ENCODE measurements around the gene MKRN1.

MKRN1 gene

DNA sequence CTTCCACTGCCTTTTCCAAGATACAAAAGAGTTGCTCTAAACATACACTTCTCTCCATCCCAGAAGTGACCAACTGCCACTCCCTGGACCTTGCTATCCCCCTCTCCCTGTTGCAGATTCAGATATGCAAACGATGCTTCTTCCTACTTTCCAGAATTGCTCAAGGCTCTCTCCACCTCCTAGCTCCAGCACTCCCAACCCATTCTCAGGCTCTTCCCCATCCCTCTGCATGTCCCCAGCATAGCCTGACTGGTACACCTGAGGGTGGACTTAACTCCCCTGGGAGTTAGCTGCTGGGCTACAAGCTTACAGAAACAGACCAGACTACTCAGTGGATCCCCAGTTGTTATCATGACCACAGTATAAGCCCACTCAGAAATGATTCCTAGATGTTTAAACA, 27.6 kb downstream of the MKRN1 start:
- Histone ChIP-seq H3K4me1 (ENCODE audit: control insufficient read depth, insufficient read depth, low read length) (peaks cover 47% of the 10 kb centered on the region), H3K27me3 (ENCODE audit: control insufficient read depth, insufficient read depth, low read length) (no peaks in the 10 kb centered on the region), H3K9me3 (ENCODE audit: control insufficient read depth, insufficient read depth, low read length) (no peaks in the 10 kb centered on the region), H3K36me3 (ENCODE audit: control insufficient read depth, insufficient read depth, low read length) (peaks cover 14% of the 10 kb centered on the region), H3K4me3 (ENCODE audit: low read depth, low read length) (no peak overlapping the region), H3K9ac (ENCODE audit: low read depth, low read length) (no peak overlapping the region)

DNA sequence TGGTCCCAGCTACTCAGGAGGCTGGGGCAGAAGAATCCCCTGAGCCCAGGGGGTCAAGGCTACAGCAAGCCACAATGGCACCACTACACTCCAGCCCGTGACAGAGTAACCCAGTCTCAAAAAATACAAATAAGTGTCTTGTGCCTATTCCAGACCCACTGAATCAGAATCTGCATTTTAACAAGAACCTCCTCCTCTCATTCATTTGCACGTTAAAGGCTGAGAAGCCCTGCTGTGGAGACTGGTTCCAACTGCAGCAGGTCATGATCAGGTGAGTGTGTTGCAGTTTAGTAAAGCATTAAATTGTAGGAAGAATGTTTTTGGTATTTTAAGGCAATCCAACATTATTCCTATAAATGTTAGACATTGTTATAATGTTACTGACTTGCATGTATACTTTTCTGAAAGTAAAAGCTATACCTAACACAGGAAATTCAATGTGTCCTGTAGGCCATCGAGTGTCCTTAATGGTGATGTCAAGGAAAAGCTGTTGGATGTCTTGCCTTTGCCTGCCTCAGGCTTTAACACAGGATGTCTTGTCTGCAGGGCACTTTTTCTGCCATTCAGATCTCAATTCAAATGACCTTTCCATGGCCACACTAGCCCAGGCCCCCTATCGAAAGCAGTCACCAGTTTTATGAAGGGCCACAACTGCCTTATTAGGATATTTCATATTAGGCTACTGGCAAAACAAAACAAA, 30.4 kb downstream of the MKRN1 start:
- no peaks in the 10 kb centered on the region for H3K9me3 ChIP-seq (ENCODE audit: control insufficient read depth, insufficient read depth, low read length)
- no peaks in the 10 kb centered on the region for H3K36me3 ChIP-seq (ENCODE audit: control insufficient read depth, insufficient read depth, low read length)
- H3K4me1 ChIP-seq (ENCODE audit: control insufficient read depth, insufficient read depth, low read length): peaks cover 30% of the 10 kb centered on the region
- H3K27me3 ChIP-seq (ENCODE audit: control insufficient read depth, insufficient read depth, low read length): no peaks in the 10 kb centered on the region
- no peak overlapping the region for H3K9ac ChIP-seq (ENCODE audit: low read depth, low read length)
- H3K4me3 ChIP-seq (ENCODE audit: low read depth, low read length): no peak overlapping the region

DNA sequence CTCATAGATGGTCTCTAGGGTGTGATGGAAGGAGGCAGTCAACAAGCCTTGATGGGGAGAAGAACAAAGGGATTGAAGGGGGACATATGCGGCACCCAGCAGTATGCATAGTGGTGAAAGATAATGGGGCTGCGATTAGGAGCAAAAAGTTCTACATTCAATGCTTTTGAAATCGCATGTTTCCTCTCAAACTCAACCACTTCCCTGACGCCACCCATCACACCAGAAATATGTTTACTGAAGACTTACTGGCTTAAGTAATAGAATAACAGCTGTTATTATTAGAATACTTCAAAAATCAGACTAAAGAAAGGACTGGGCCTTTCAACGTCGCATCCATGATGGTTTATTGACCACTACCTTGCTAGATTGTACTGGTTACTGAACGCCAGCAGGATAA, 31.5 kb downstream of the MKRN1 start:
- Histone ChIP-seq H3K36me3 (ENCODE audit: control insufficient read depth, insufficient read depth, low read length) (no peaks in the 10 kb centered on the region), H3K4me3 (ENCODE audit: low read depth, low read length) (no peak overlapping the region)

DNA sequence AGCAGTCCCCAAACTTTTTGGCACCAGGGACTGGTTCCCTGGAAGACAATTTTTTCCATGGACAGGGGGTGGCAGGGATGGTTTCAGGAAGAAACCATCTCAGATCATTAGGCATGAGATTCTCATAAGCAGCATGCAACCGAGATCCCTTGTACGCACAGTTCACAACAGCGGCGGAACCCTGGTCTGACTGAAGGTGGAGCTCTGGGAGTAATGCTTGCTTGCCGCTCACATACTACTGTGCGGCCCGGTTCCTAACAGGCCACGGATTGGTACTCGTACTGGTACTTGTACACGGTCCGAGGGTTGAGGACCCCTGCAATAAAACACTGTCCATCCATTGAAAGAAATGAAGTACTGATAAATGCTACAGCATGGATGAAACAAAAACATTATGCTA, 32.8 kb downstream of the MKRN1 start:
- no peaks in the 10 kb centered on the region for H3K9me3 ChIP-seq (ENCODE audit: control insufficient read depth, insufficient read depth, low read length)
- peaks cover 20% of the 10 kb centered on the region for H3K4me1 ChIP-seq (ENCODE audit: control insufficient read depth, insufficient read depth, low read length)
- H3K4me3 ChIP-seq (ENCODE audit: low read depth, low read length): no peak overlapping the region
- H3K27me3 ChIP-seq (ENCODE audit: control insufficient read depth, insufficient read depth, low read length): no peaks in the 10 kb centered on the region
- no peaks in the 10 kb centered on the region for H3K36me3 ChIP-seq (ENCODE audit: control insufficient read depth, insufficient read depth, low read length)
- no peak overlapping the region for H3K9ac ChIP-seq (ENCODE audit: low read depth, low read length)

More for the DNA sequence above, 31.5 kb downstream of the MKRN1 start:
- no peaks in the 10 kb centered on the region for H3K9me3 ChIP-seq (ENCODE audit: control insufficient read depth, insufficient read depth, low read length)
- no peaks in the 10 kb centered on the region for H3K27me3 ChIP-seq (ENCODE audit: control insufficient read depth, insufficient read depth, low read length)
- H3K9ac ChIP-seq (ENCODE audit: low read depth, low read length): no peak overlapping the region
- peaks cover 25% of the 10 kb centered on the region for H3K4me1 ChIP-seq (ENCODE audit: control insufficient read depth, insufficient read depth, low read length)

DNA sequence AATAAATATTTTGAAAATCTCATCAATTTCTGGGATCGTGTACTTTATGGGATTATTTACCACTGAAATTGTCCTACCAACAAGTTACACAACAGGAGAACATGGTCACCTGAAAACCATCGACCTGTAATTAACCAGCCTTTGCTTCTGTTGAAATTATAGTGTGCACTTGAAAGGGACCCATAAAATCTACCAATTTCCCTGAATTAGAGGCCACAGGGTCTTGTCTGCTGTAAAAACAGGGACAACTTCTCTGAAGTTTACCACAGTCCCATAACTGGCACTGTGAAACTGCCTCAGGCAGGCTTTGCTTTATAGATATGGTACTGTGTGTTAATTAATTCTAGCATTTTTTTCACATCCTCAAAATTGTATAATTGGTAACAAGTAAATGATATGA, 37.8 kb downstream of the MKRN1 start:
- H3K27me3 ChIP-seq (ENCODE audit: control insufficient read depth, insufficient read depth, low read length): no peaks in the 10 kb centered on the region
- H3K9ac ChIP-seq (ENCODE audit: low read depth, low read length): no peak overlapping the region
- H3K9me3 ChIP-seq (ENCODE audit: control insufficient read depth, insufficient read depth, low read length): no peaks in the 10 kb centered on the region
- H3K4me1 ChIP-seq (ENCODE audit: control insufficient read depth, insufficient read depth, low read length): no peaks in the 10 kb centered on the region
- no peaks in the 10 kb centered on the region for H3K36me3 ChIP-seq (ENCODE audit: control insufficient read depth, insufficient read depth, low read length)
- no peak overlapping the region for H3K4me3 ChIP-seq (ENCODE audit: low read depth, low read length)

DNA sequence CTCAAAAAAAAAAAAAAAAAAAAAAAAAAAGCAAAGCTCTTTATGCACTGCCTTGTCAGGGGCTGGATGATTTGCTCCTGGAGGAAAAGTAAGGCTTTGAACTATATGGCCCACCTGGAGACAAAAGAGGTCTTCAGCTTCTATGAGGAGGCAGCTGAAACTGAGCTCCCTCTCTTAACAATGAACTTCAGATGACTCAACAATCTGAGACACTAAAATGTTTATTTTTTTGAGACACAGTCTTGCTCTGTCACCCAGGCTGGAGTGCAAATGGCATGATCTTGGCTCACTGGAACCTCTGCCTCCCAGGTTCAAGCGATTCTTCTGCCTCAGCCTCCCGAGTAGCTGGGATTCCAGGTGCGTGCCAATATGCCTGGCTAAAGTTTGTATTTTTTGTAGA, 38.7 kb downstream of the MKRN1 start:
- no peak overlapping the region for H3K4me3 ChIP-seq (ENCODE audit: low read depth, low read length)
- no peaks in the 10 kb centered on the region for H3K27me3 ChIP-seq (ENCODE audit: control insufficient read depth, insufficient read depth, low read length)
- H3K36me3 ChIP-seq (ENCODE audit: control insufficient read depth, insufficient read depth, low read length): no peaks in the 10 kb centered on the region
- H3K9ac ChIP-seq (ENCODE audit: low read depth, low read length): no peak overlapping the region
- H3K4me1 ChIP-seq (ENCODE audit: control insufficient read depth, insufficient read depth, low read length): no peaks in the 10 kb centered on the region
- no peaks in the 10 kb centered on the region for H3K9me3 ChIP-seq (ENCODE audit: control insufficient read depth, insufficient read depth, low read length)

DNA sequence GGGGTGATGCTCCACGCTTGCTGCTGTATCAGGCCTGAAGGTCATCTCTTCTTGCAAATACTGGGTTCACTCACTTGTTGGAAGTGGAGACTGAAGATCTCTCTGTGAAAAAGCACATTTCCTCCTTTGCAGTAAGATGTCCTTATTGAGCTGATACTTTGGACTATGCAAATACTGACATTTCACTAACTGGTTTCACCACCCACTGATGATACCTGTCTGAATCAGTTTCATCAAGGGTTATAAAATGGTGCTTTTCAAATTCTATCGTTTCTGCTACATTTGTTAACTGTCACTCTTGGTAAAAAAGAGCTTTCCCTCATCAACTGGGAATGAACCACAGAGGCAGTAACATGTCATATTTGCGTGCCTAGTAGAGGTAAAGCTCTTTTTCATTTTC, 39.9 kb downstream of the MKRN1 start:
- no peaks in the 10 kb centered on the region for H3K27me3 ChIP-seq (ENCODE audit: control insufficient read depth, insufficient read depth, low read length)
- H3K9ac ChIP-seq (ENCODE audit: low read depth, low read length): no peak overlapping the region
- no peaks in the 10 kb centered on the region for H3K4me1 ChIP-seq (ENCODE audit: control insufficient read depth, insufficient read depth, low read length)
- H3K4me3 ChIP-seq (ENCODE audit: low read depth, low read length): no peak overlapping the region
- no peaks in the 10 kb centered on the region for H3K36me3 ChIP-seq (ENCODE audit: control insufficient read depth, insufficient read depth, low read length)
- no peaks in the 10 kb centered on the region for H3K9me3 ChIP-seq (ENCODE audit: control insufficient read depth, insufficient read depth, low read length)

DNA sequence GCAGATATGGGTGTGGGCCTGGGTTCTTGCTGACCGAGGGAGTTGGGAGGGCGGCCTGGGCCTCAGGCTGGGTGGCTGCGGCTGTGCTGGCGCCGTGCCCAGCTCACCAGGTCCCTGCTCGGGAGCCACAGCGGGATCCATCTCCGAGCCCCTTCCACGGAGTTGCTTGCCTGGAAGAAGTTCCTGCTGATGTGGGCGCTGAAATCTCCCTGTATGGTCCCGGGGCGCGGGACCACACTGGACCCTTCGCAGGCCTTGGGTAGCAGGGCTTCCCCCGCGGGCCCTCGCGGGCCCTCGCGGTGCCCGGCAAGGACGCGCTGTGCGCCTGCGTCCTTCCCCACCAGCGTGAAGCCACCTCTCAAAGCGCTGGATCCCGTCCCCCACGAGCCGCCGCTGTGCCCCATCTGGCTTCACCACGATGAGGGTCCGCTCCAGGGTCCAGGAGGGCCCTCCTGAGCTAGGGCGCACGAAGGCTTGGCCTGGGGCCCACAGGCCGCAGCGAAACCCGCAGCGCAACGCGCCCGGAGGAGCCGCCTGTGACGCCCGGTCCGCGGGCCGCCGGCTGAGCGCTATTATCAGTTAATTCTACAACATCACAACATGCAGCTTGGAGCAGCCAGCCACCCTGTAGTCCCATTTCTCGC, 43.9 kb downstream of the MKRN1 start:
- Histone ChIP-seq H3K4me1 (ENCODE audit: control insufficient read depth, insufficient read depth, low read length) (no peaks in the 10 kb centered on the region), H3K4me3 (ENCODE audit: low read depth, low read length) (no peak overlapping the region), H3K27me3 (ENCODE audit: control insufficient read depth, insufficient read depth, low read length) (no peaks in the 10 kb centered on the region), H3K36me3 (ENCODE audit: control insufficient read depth, insufficient read depth, low read length) (no peaks in the 10 kb centered on the region), H3K9ac (ENCODE audit: low read depth, low read length) (no peak overlapping the region), H3K9me3 (ENCODE audit: control insufficient read depth, insufficient read depth, low read length) (no peaks in the 10 kb centered on the region)

DNA sequence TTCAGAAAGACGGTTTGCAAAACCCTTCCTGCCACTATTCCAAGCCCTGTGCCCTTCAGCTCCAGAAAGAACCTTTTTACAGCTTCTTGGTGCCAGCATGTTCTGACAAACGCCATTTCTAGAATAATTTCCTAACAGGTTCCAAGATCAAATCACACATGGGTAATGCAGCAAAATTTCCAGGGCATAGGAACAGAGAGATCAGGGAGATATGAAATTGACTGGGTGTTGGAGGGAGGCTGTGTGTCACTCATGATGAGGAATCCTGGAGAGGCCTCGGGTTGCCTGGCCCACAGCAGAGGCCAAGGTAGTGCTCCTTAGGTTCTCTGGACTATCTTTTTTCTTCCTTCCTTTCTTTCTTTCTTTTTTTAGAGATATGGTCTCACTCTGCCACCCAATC, 45.9 kb downstream of the MKRN1 start:
- H3K36me3 ChIP-seq (ENCODE audit: control insufficient read depth, insufficient read depth, low read length): peaks cover 2% of the 10 kb centered on the region
- H3K9ac ChIP-seq (ENCODE audit: low read depth, low read length): no peak overlapping the region
- H3K4me1 ChIP-seq (ENCODE audit: control insufficient read depth, insufficient read depth, low read length): no peaks in the 10 kb centered on the region
- H3K9me3 ChIP-seq (ENCODE audit: control insufficient read depth, insufficient read depth, low read length): no peaks in the 10 kb centered on the region
- H3K4me3 ChIP-seq (ENCODE audit: low read depth, low read length): no peak overlapping the region
- H3K27me3 ChIP-seq (ENCODE audit: control insufficient read depth, insufficient read depth, low read length): no peaks in the 10 kb centered on the region

DNA sequence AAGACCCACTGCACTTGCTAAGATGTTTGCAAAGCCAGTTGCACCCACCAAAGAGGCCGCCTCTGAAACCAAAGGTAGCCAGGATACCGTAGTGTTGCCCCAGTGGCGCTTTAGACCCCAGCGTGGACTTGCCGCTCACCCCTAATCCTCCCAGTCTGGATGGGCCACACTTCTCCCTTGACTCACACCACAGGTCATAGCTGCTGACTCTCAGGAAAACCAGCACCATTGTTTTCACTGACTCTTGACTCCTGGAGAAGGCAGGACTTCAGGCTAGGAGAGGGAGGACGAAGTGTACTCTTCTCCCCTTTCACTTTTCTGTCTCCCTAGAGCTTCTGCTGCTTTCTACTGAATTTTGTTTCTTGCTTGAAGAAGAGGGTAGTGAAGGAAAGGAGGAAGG, 53.2 kb downstream of the MKRN1 start:
- Histone ChIP-seq H3K9me3 (ENCODE audit: control insufficient read depth, insufficient read depth, low read length) (no peaks in the 10 kb centered on the region), H3K9ac (ENCODE audit: low read depth, low read length) (no peak overlapping the region), H3K4me1 (ENCODE audit: control insufficient read depth, insufficient read depth, low read length) (no peaks in the 10 kb centered on the region), H3K36me3 (ENCODE audit: control insufficient read depth, insufficient read depth, low read length) (peaks cover 2% of the 10 kb centered on the region), H3K27me3 (ENCODE audit: control insufficient read depth, insufficient read depth, low read length) (no peaks in the 10 kb centered on the region), H3K4me3 (ENCODE audit: low read depth, low read length) (no peak overlapping the region)

DNA sequence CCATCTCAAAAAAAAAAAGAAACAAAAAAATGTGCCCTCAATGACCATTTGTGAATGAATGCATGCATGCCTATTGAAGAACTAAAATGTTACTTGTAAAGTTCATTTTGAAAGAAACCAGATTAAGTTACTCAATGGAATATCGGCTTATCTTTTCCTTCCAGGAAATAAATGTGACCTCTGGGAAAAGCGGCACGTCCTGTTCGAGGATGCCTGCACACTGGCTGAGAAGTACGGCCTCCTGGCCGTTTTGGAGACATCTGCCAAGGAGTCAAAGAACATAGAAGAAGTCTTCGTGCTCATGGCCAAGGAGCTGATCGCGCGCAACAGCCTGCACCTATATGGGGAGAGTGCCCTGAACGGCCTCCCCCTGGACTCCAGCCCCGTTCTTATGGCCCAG, 53.6 kb downstream of the MKRN1 start:
- no peaks in the 10 kb centered on the region for H3K27me3 ChIP-seq (ENCODE audit: control insufficient read depth, insufficient read depth, low read length)
- no peaks in the 10 kb centered on the region for H3K4me1 ChIP-seq (ENCODE audit: control insufficient read depth, insufficient read depth, low read length)
- H3K36me3 ChIP-seq (ENCODE audit: control insufficient read depth, insufficient read depth, low read length): peaks cover 2% of the 10 kb centered on the region
- H3K4me3 ChIP-seq (ENCODE audit: low read depth, low read length): no peak overlapping the region
- no peak overlapping the region for H3K9ac ChIP-seq (ENCODE audit: low read depth, low read length)
- no peaks in the 10 kb centered on the region for H3K9me3 ChIP-seq (ENCODE audit: control insufficient read depth, insufficient read depth, low read length)

DNA sequence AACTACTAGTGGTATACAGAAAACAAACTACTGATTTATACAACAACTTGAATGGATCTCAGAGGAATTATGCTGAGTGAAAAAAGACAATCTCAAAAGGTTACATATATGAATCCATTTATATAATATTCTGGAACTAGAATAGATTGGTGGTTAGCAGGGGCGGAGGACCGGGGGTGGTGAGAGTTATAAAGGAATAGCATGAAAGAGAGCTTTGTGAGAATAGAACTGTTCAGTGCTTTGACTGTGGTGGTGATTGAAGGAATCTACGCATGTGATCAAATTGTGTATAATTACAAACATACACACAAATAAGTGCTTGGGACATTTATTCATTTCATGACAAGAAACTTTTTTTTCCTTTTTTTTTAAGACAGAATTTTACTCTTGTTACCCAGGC, 55.8 kb downstream of the MKRN1 start:
- Histone ChIP-seq H3K4me3 (ENCODE audit: low read depth, low read length) (no peak overlapping the region), H3K4me1 (ENCODE audit: control insufficient read depth, insufficient read depth, low read length) (no peaks in the 10 kb centered on the region), H3K9ac (ENCODE audit: low read depth, low read length) (no peak overlapping the region), H3K9me3 (ENCODE audit: control insufficient read depth, insufficient read depth, low read length) (no peaks in the 10 kb centered on the region), H3K36me3 (ENCODE audit: control insufficient read depth, insufficient read depth, low read length) (no peaks in the 10 kb centered on the region), H3K27me3 (ENCODE audit: control insufficient read depth, insufficient read depth, low read length) (no peaks in the 10 kb centered on the region)

Data from iPS-15b (cell line).